Osteoblast (primary cell): ENCODE measurements around the gene POM121C. TPM values are rescaled to one million over a fixed set of nuclear protein-coding genes. Genes with fewer than 3 reads are reported as not detected.
"Not testable (repeated sequence)": the region's sequence is repeated elsewhere in the genome, so short reads cannot be mapped to it uniquely, and the experiment has no call there.

Experiments
- DNase-seq: peaks from one replicate; pipeline ENCODE4 v3.0.0; 2011; ENCODE audit warnings: low spot score, mixed read lengths; ENCODE audit not compliant: insufficient read length; ENCODE audit errors: missing footprints
- H2AFZ ChIP-seq: 2 replicates; pipeline ENCODE4 v1.6.0; 2011; ENCODE audit warnings: mild to moderate bottlenecking, low read length
- H3K27ac ChIP-seq: 2 replicates; pipeline ENCODE4 v1.5.1; 2011; ENCODE audit warnings: mild to moderate bottlenecking, low read depth, low read length, moderate library complexity
- H3K27me3 ChIP-seq: 2 replicates; pipeline ENCODE4 v1.6.0; 2012; ENCODE audit warnings: mild to moderate bottlenecking, control low read depth, inconsistent platforms, low read length, moderate library complexity; ENCODE audit not compliant: insufficient read depth
- H3K36me3 ChIP-seq: 2 replicates; pipeline ENCODE4 v1.5.1; 2011; ENCODE audit warnings: mild to moderate bottlenecking, low read length, control low read depth, moderate library complexity; ENCODE audit not compliant: insufficient read depth
- H3K4me1 ChIP-seq: 2 replicates; pipeline ENCODE4 v1.5.1; 2011; ENCODE audit warnings: mild to moderate bottlenecking, low read length, control low read depth, moderate library complexity; ENCODE audit not compliant: insufficient read depth
- H3K4me2 ChIP-seq: 2 replicates; pipeline ENCODE4 v1.6.0; 2011; ENCODE audit warnings: mild to moderate bottlenecking, low read length; ENCODE audit not compliant: insufficient read depth
- H3K4me3 ChIP-seq: fragments of 200-600 bp; sonication (generic); 3 replicates; pipeline ENCODE4 v1.5.1; 2012; ENCODE audit warnings: mild to moderate bottlenecking, low read length, inconsistent platforms; ENCODE audit not compliant: insufficient read depth
- H3K79me2 ChIP-seq: 2 replicates; pipeline ENCODE4 v1.6.0; 2012; ENCODE audit warnings: mild to moderate bottlenecking, low read length, control low read depth, inconsistent platforms; ENCODE audit not compliant: insufficient read depth
- H3K9me3 ChIP-seq: 2 replicates; pipeline ENCODE4 v1.5.1; 2011; ENCODE audit warnings: low read depth, low read length, control low read depth
- H4K20me1 ChIP-seq: 2 replicates; pipeline ENCODE4 v1.6.0; 2012; ENCODE audit warnings: mild to moderate bottlenecking, low read length, control low read depth; ENCODE audit not compliant: insufficient read depth
- total RNA-seq: library from RNA; depleted of rRNA; stranded (reverse); fragments of >200 nt; gene quantifications from 2 replicates; pipeline ENCODE4 v1.2.3, GENCODE V29; 2012
- TF ChIP-seq, protein P1 (sequence below): IDR thresholded peaks from 2 replicates; pipeline ENCODE4 v1.5.1; 2011; ENCODE audit warnings: mild to moderate bottlenecking, low read depth, low read length, moderate library complexity; ENCODE audit errors: extremely low read depth

The POM121C gene
- total RNA-seq: 13.8 and 16.5 TPM in 2 replicates

DNA sequence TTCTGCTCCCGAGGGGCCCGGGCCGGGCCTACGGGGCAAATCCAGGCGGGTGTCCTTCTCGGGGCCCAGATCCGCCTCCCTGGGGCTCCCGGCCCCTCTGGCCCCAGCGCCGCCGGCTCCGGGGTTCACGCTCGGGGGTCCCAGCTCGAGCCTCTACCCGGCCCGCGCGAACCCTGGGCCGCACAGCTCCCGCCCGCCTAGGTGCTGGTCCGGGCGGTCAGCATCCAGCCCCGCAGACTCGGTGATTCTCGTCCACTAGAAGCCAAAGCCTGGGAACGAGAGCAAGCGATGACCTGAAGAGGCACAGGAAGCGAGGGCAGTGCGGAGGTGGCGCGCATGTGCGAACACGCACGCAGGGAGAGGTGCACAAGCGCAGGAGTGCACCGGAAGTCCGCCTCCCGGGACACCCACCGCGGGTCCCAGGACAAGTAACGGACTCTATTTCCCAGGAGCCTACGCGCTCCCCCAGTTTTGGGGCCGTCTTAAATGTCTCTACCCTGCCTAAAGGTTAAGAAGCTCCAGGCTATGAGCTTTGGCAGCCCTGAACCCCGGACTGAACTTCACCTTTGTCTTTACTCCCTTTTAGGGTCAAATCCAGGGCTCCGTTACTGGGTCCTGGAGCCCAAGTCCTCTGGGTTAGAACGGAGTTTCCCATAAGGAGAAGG, at the start of gene POM121C:
Gene POM121C (minus strand): TSS at position 321 of the 665 bp plus-strand sequence. CDS start 44,803 bp downstream, outside the sequence.
- peak; percentile 90 for DNase-seq
- peak within 1 kb of the TSS; percentile 70 for H3K27ac ChIP-seq
- H3K4me2 ChIP-seq: peak within 1 kb of the TSS; percentile 83
- peak within 1 kb of the TSS; percentile 79 for H3K4me3 ChIP-seq
- H4K20me1 ChIP-seq, H3K4me1 ChIP-seq, H3K36me3 ChIP-seq, H3K9me3 ChIP-seq, H3K27me3 ChIP-seq: not testable (repeated sequence)
- H2AFZ ChIP-seq: peak within 1 kb of the TSS; percentile 62
- H3K79me2 ChIP-seq: peaks cover 16% of the 10 kb centered on the region

DNA sequence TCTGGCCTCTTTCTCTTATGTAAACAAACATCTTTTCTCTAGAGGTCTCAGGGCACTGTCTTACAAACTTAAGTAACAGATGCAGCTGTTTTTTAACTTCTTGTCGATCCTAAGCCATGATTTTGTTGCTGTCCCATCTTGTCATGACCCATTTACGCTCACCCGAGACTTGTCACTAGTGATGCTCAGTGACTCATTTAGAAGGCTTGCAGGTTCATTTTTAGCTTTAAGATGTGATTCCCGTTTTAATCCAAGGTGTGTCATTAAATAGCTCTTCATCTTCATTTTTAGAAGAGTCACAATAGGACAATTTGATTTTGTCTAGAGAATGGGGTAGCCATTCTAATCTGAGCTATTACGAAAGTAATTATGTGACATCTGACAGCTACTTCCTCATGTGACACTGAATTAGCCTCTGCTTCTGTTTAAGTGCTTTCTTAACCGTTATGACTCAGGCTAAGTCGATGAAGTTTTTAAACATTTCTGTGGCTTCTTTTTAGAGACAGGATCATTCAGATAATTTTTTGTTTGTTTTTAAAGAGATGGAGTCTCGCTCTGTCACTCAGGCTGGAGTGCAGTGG, 48.7 kb upstream of the POM121C start:
- H3K79me2 ChIP-seq: no peaks in the 10 kb centered on the region
- TF ChIP-seq, protein P1, sequence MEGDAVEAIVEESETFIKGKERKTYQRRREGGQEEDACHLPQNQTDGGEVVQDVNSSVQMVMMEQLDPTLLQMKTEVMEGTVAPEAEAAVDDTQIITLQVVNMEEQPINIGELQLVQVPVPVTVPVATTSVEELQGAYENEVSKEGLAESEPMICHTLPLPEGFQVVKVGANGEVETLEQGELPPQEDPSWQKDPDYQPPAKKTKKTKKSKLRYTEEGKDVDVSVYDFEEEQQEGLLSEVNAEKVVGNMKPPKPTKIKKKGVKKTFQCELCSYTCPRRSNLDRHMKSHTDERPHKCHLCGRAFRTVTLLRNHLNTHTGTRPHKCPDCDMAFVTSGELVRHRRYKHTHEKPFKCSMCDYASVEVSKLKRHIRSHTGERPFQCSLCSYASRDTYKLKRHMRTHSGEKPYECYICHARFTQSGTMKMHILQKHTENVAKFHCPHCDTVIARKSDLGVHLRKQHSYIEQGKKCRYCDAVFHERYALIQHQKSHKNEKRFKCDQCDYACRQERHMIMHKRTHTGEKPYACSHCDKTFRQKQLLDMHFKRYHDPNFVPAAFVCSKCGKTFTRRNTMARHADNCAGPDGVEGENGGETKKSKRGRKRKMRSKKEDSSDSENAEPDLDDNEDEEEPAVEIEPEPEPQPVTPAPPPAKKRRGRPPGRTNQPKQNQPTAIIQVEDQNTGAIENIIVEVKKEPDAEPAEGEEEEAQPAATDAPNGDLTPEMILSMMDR: no peak

GRCh38 chr7:75533926-75534325, 47.8 kb upstream of the POM121C start:
- Histone ChIP-seq H2AFZ (no peak overlapping the region), H3K27ac (no peak overlapping the region), H3K27me3 (no peaks in the 10 kb centered on the region), H3K4me2 (no peak overlapping the region), H3K4me3 (no peak overlapping the region), H3K9me3 (no peaks in the 10 kb centered on the region), H4K20me1 (no peaks in the 10 kb centered on the region), H3K79me2 (no peaks in the 10 kb centered on the region), H3K4me1 (peaks cover 12% of the 10 kb centered on the region), H3K36me3 (peaks cover 20% of the 10 kb centered on the region)
- DNase-seq: no peak
- TF ChIP-seq, protein P1: no peak

More for the DNA sequence above, 48.7 kb upstream of the POM121C start:
- H3K4me3 ChIP-seq: peak overlapping the region; percentile 1
- DNase-seq: peak; percentile 85
- H3K27me3 ChIP-seq: no peaks in the 10 kb centered on the region
- H3K27ac ChIP-seq: peak overlapping the region; percentile 58
- no peaks in the 10 kb centered on the region for H4K20me1 ChIP-seq
- H3K4me1 ChIP-seq: peaks cover 12% of the 10 kb centered on the region
- peak overlapping the region; percentile 18 for H3K4me2 ChIP-seq
- H2AFZ ChIP-seq: no peak overlapping the region
- H3K9me3 ChIP-seq: no peaks in the 10 kb centered on the region
- peaks cover 23% of the 10 kb centered on the region for H3K36me3 ChIP-seq

DNA sequence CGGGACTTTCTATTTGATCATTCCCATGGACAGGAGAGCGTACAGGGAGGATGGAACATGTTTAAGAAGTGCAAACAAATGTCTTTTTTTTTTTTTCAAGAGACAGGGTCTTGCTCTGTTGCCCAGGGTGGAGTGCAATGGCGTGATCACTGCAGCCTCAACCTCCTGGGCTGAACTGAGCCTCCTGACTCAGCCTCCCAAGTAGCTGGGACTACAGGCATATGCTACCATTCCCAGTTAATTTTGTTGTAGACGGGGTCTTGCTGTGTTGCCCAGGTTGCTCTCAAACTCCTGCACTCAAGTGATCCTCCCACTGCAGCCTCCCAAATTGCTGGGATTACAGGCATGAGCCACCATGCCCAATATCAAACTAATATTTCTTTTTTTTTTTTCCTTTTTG, 46.5 kb upstream of the POM121C start:
- Histone ChIP-seq H3K4me2 (no peak overlapping the region), H3K4me1 (peaks cover 12% of the 10 kb centered on the region), H3K36me3 (peaks cover 10% of the 10 kb centered on the region), H2AFZ (no peak overlapping the region), H3K79me2 (peaks cover 3% of the 10 kb centered on the region), H3K27me3 (no peaks in the 10 kb centered on the region), H3K4me3 (no peak overlapping the region), H3K9me3 (no peaks in the 10 kb centered on the region), H3K27ac (no peak overlapping the region), H4K20me1 (no peaks in the 10 kb centered on the region)
- TF ChIP-seq, protein P1: no peak
- no peak for DNase-seq
